ENCODE results near the gene ZBTB49.
A peak's percentile ranks its signal among the peaks of the same experiment; 100 is the strongest.
"Not testable (repeated sequence)": the region's sequence is repeated elsewhere in the genome, so short reads cannot be mapped to it uniquely, and the experiment has no call there.

Gene ZBTB49

GRCh38 chr4:4289941-4290850 is at the start of gene ZBTB49, which contains the start of gene LYAR:
Gene ZBTB49, plus strand, starts transcription at chr4:4290251. Its CDS starts 9,695 bp downstream, at chr4:4299946.
Gene LYAR, minus strand, starts transcription at chr4:4290154. Its CDS starts 6,412 bp downstream, at chr4:4283742.
- DNase-seq, result peak; percentile 64 to 89

- no peak for DNase-seq
Measured at GRCh38 chr4:4245172-4245571, 44.9 kb upstream of the ZBTB49 start.

GRCh38 chr4:4247696-4248028 is 42.4 kb upstream of the ZBTB49 start:
- no peak for DNase-seq

- DNase-seq, result peak; percentile 90 to 92
Measured at GRCh38 chr4:4248029-4248884, 41.8 kb upstream of the ZBTB49 start, which contains the start of gene TMEM128. Gene TMEM128, minus strand, starts transcription at chr4:4248223. Its CDS starts 21 bp downstream, at chr4:4248202.

GRCh38 chr4:4248885-4249203 is 41.2 kb upstream of the ZBTB49 start:
- no peak for DNase-seq

GRCh38 chr4:4249342-4249741 is 40.7 kb upstream of the ZBTB49 start:
- not testable (repeated sequence) for DNase-seq

- no peak for DNase-seq
Measured at GRCh38 chr4:4249866-4250265, 40.2 kb upstream of the ZBTB49 start.

GRCh38 chr4:4254199-4254598 is 35.9 kb upstream of the ZBTB49 start:
- no peak for DNase-seq

GRCh38 chr4:4254666-4255065 is 35.4 kb upstream of the ZBTB49 start:
- peak; percentile 74 to 77 for DNase-seq

GRCh38 chr4:4256799-4257198 is 33.3 kb upstream of the ZBTB49 start:
- no peak for DNase-seq

GRCh38 chr4:4257705-4258104 is 32.3 kb upstream of the ZBTB49 start:
- not testable (repeated sequence) for DNase-seq

- no peak for DNase-seq
Measured at GRCh38 chr4:4259484-4260100, 30.5 kb upstream of the ZBTB49 start.

- DNase-seq, result no peak
Measured at GRCh38 chr4:4260185-4260751, 29.8 kb upstream of the ZBTB49 start.

GRCh38 chr4:4267981-4268380 is 22.1 kb upstream of the ZBTB49 start:
- no peak for DNase-seq

GRCh38 chr4:4268776-4269175 is 21.3 kb upstream of the ZBTB49 start:
- DNase-seq, result no peak

- DNase-seq, result no peak
Measured at GRCh38 chr4:4269331-4269731, 20.7 kb upstream of the ZBTB49 start.

- DNase-seq, result no peak
Measured at GRCh38 chr4:4269856-4270255, 20.2 kb upstream of the ZBTB49 start.

- DNase-seq, result no peak
Measured at GRCh38 chr4:4270529-4270928, 19.5 kb upstream of the ZBTB49 start.

- DNase-seq, result no peak
Measured at GRCh38 chr4:4271912-4272311, 18.1 kb upstream of the ZBTB49 start.

- no peak for DNase-seq
Measured at GRCh38 chr4:4274226-4274625, 15.8 kb upstream of the ZBTB49 start.

GRCh38 chr4:4277531-4277930 is 12.5 kb upstream of the ZBTB49 start:
- DNase-seq, result no peak

- DNase-seq, result no peak
Measured at GRCh38 chr4:4281787-4282186, 8.3 kb upstream of the ZBTB49 start.

Data from hippocampal formation (tissue), 2 donors.